ENCODE measurements around the gene ZNF397. TPM values are rescaled to one million over a fixed set of nuclear protein-coding genes. Genes with fewer than 3 reads are reported as not detected.

The ZNF397 gene
- total RNA-seq (10 to 100 TPM; 13.7 to 37.0 (median 33.1) TPM), total RNA-seq (20.0 to 89.8 (median 51.7) reads per million in 29 experiments)
- total RNA-seq (2013), result 34.4 TPM

DNA sequence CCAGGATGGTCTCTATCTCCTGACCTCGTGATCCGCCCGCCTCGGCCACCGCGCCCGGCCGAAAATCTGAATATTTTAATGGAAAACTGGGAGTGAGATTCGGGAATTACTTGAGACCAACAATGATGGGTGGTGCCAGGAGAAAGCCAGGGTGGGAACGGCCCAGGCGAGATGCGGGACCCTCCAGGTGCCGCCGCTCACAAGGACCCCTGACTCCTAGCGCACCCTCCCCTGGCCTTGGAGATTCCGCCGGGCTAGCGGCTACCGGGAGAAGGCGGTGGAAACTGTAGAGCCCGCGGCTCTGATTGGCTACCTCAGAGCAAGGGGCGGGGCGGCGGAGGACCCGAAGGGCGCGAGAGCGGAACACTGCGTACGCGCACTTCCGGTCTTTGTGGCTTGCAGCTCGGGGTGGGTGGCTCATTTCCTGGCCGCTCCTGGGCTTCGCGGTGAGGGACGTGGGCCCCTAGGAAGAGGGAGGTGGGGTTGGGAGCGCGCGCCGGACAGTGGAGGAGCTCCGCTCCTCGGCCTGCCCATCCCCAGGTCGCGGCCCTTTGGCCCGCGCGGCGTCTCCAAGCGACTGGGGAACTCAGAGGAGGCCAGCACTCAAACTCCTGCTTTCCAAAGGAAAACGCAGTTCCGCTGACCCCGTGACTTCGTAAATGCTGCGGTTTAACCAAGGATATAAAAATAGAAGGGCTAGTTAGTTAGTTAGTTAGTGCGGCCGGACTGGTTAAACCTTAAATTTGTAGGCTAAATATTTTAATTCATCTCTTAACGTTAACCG, at the start of gene ZNF397:
ZNF397 (plus strand) TSS at position 371 of the 784 bp plus-strand sequence. CDS start 1,437 bp downstream, outside the sequence.
- Mint-ChIP-seq H3K4me3 (peak within 1 kb of the TSS; percentile 94 to 98 (median 98)), H3K27ac (peak within 1 kb of the TSS; percentile 96 to 98), H3K4me1 (peaks cover 23 to 33% (median 32%) of the 10 kb centered on the region in 3 donors), H3K27me3 (no peaks in the 10 kb centered on the region), H3K36me3 (peaks cover 34% of the 10 kb centered on the region), H3K9me3 (peaks cover 0 to 10% (median 0%) of the 10 kb centered on the region in 3 donors)
- Histone ChIP-seq H3K27ac (ENCODE audit: low read length) (peak within 1 kb of the TSS; percentile 95), H3K9me3 (no peaks in the 10 kb centered on the region), H3K4me3 (ENCODE audit: control insufficient read depth in 1 of 2, extremely low read depth in 1 of 2, low read length in 1 of 2) (peak within 1 kb of the TSS; percentile 91 to 92), H3K27me3 (replicated peaks in 1 of 2; ENCODE audit: control insufficient read depth in 2 of 2, extremely low read depth in 1 of 2, insufficient read depth in 2 of 2, low read length in 1 of 2) (no peaks in the 10 kb centered on the region), H3K4me1 (ENCODE audit: control insufficient read depth in 1 of 2, extremely low read depth in 1 of 2, insufficient read depth in 2 of 2, low read length in 2 of 2) (peaks cover 4 to 14% of the 10 kb centered on the region in 2 experiments), H3K36me3 (ENCODE audit: control insufficient read depth in 2 of 2, extremely low read depth in 1 of 2, insufficient read depth in 1 of 2, low read length in 1 of 2) (peaks cover 0 to 34% of the 10 kb centered on the region in 2 donors)
- ATAC-seq (replicated peaks in 1 of 4) (peak; percentile 98), DNase-seq (peak; percentile 86 to 97 (median 94))
- under 1% methylated on average over 49 of the region's 60 CpGs for WGBS (ENCODE audit: insufficient coverage)
- ChIA-PET CTCF (interaction anchor here (0.6 to 1.5 kb wide), 11 partner anchors 9 to 852 kb away, joined by 3 to 6 read pairs (median 4); partner anchors contain the start of gene ZSCAN30 (in 1 of the 2)), POLR2A (interaction anchor here (0.6 to 1.4 kb wide), 6 partner anchors 10 to 211 kb away, joined by 3 to 5 read pairs (median 4); partner anchors contain the start of genes MAPRE2 (in 1 of the 2), ZNF24 (in 1 of the 2) and ZSCAN30 (in 1 of the 2))

DNA sequence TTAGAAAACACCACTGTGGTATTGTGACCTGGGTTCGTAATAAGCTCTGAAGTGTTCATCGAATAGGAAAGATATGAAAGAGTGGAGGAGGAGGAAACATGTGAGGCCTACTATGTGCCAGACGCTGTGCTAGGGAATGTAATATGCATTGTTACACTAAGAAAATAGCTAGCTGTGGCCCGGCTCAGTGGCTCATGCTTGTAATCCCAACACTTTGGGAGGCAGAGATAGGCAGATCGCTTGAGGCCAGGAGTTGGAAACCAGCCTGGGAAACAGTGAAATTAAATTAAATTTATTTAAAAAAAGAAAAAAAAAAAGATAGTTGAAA, 49.2 kb upstream of the ZNF397 start:
- Histone ChIP-seq H3K4me3 (ENCODE audit: control insufficient read depth in 1 of 2, extremely low read depth in 1 of 2, low read length in 1 of 2) (no peak overlapping the region), H3K27me3 (replicated peaks in 1 of 2; ENCODE audit: control insufficient read depth in 2 of 2, extremely low read depth in 1 of 2, insufficient read depth in 2 of 2, low read length in 1 of 2) (peaks cover 0 to 3% of the 10 kb centered on the region in 2 experiments), H3K27ac (ENCODE audit: low read length) (no peak overlapping the region), H3K4me1 (ENCODE audit: control insufficient read depth in 1 of 2, extremely low read depth in 1 of 2, insufficient read depth in 2 of 2, low read length in 2 of 2) (no peaks in the 10 kb centered on the region), H3K36me3 (ENCODE audit: control insufficient read depth in 2 of 2, extremely low read depth in 1 of 2, insufficient read depth in 1 of 2, low read length in 1 of 2) (no peaks in the 10 kb centered on the region), H3K9me3 (no peaks in the 10 kb centered on the region)
- DNase-seq (no peak), ATAC-seq (replicated peaks in 1 of 4) (no peak)
- Mint-ChIP-seq H3K27me3 (no peaks in the 10 kb centered on the region), H3K9me3 (no peaks in the 10 kb centered on the region), H3K4me3 (no peak overlapping the region), H3K36me3 (no peaks in the 10 kb centered on the region), H3K4me1 (no peaks in the 10 kb centered on the region), H3K27ac (no peak overlapping the region)
- CTCF ChIA-PET, result no interaction called here
- POLR2A ChIA-PET, result interaction anchor here in 1 of 2 donors (0.7 kb wide), 1 partner anchor 16 kb away, joined by 6 read pairs; no protein-coding TSS in a partner anchor
- WGBS (ENCODE audit: insufficient coverage), result 80% methylated on average over 2 of the region's 5 CpGs

DNA sequence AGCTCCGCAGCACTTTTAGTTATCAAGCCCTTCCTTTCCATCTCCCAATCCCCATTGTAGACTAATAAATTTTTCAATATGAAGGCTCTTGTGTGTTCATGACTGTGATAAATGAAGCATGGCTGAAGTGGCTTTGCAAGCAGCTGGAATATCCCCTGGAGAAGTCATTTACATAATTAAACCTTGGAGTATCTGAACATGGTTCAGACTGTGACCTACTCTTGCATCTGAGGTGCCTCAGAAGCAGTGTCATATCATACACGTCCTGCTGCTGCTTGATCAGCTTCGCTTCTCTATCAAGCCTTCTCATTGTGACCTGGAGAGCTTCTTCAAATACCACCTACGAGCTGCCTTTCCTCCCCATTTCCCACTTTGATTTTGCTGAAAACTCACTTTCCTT, 48.4 kb upstream of the ZNF397 start:
- no peaks in the 10 kb centered on the region for H3K36me3 Mint-ChIP-seq

DNA sequence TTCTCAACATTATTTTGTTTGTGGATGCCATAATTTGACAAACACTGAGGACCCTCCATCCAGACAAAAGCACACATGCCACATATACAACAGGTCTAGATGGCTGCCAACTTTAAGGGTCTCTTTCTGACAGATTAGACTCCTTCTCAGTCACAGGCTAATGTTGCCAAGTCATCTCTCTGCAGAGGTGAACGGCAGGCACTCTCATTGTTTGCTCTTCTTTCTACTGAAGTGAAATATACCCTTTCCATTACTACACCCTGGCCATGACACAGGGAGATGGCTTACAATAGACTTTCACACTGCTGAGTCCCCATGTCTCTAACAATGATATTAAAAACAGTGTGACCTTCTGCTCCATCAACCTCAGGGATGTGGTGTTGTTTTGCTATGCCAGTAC, 47.5 kb upstream of the ZNF397 start:
- Histone ChIP-seq H3K9me3 (no peaks in the 10 kb centered on the region), H3K27ac (ENCODE audit: low read length) (no peak overlapping the region), H3K4me1 (ENCODE audit: control insufficient read depth in 1 of 2, extremely low read depth in 1 of 2, insufficient read depth in 2 of 2, low read length in 2 of 2) (no peaks in the 10 kb centered on the region), H3K27me3 (replicated peaks in 1 of 2; ENCODE audit: control insufficient read depth in 2 of 2, extremely low read depth in 1 of 2, insufficient read depth in 2 of 2, low read length in 1 of 2) (peaks cover 0 to 3% of the 10 kb centered on the region in 2 experiments), H3K4me3 (ENCODE audit: control insufficient read depth in 1 of 2, extremely low read depth in 1 of 2, low read length in 1 of 2) (no peak overlapping the region), H3K36me3 (ENCODE audit: control insufficient read depth in 2 of 2, extremely low read depth in 1 of 2, insufficient read depth in 1 of 2, low read length in 1 of 2) (no peaks in the 10 kb centered on the region)
- 83% methylated on average over 1 of the region's 1 CpG for whole genome bisulfite sequencing (ENCODE audit: insufficient coverage)
- ChIA-PET CTCF (interaction anchor here in 1 of 2 donors (0.6 kb wide), 1 partner anchor 13 kb away, joined by 3 read pairs; no protein-coding TSS in a partner anchor), POLR2A (no interaction called here)
- Mint-ChIP-seq H3K27ac (no peak overlapping the region), H3K27me3 (no peaks in the 10 kb centered on the region), H3K9me3 (no peaks in the 10 kb centered on the region), H3K4me1 (no peaks in the 10 kb centered on the region), H3K4me3 (no peak overlapping the region), H3K36me3 (no peaks in the 10 kb centered on the region)
- ATAC-seq (replicated peaks in 1 of 4) (no peak), DNase-seq (no peak)

More for the DNA sequence above, 48.4 kb upstream of the ZNF397 start:
- no peak overlapping the region for H3K27ac ChIP-seq (ENCODE audit: low read length)
- H3K36me3 ChIP-seq (ENCODE audit: control insufficient read depth in 2 of 2, extremely low read depth in 1 of 2, insufficient read depth in 1 of 2, low read length in 1 of 2), result no peaks in the 10 kb centered on the region
- H3K4me1 ChIP-seq (ENCODE audit: control insufficient read depth in 1 of 2, extremely low read depth in 1 of 2, insufficient read depth in 2 of 2, low read length in 2 of 2), result no peaks in the 10 kb centered on the region
- H3K27me3 Mint-ChIP-seq, result no peaks in the 10 kb centered on the region
- POLR2A ChIA-PET, result interaction anchor here in 1 of 2 donors (0.7 kb wide), 1 partner anchor 16 kb away, joined by 6 read pairs; no protein-coding TSS in a partner anchor
- peaks cover 0 to 3% of the 10 kb centered on the region in 2 experiments for H3K27me3 ChIP-seq (replicated peaks in 1 of 2; ENCODE audit: control insufficient read depth in 2 of 2, extremely low read depth in 1 of 2, insufficient read depth in 2 of 2, low read length in 1 of 2)
- WGBS (ENCODE audit: insufficient coverage), result 100% methylated on average over 2 of the region's 4 CpGs
- CTCF ChIA-PET, result interaction anchor here in 1 of 2 donors (0.6 kb wide), 1 partner anchor 12 kb away, joined by 3 read pairs; no protein-coding TSS in a partner anchor
- no peaks in the 10 kb centered on the region for H3K9me3 Mint-ChIP-seq
- H3K4me1 Mint-ChIP-seq, result no peaks in the 10 kb centered on the region
- DNase-seq (no peak), ATAC-seq (replicated peaks in 1 of 4) (no peak)
- no peak overlapping the region for H3K4me3 ChIP-seq (ENCODE audit: control insufficient read depth in 1 of 2, extremely low read depth in 1 of 2, low read length in 1 of 2)
- no peaks in the 10 kb centered on the region for H3K9me3 ChIP-seq
- H3K27ac Mint-ChIP-seq, result no peak overlapping the region
- H3K4me3 Mint-ChIP-seq, result no peak overlapping the region

DNA sequence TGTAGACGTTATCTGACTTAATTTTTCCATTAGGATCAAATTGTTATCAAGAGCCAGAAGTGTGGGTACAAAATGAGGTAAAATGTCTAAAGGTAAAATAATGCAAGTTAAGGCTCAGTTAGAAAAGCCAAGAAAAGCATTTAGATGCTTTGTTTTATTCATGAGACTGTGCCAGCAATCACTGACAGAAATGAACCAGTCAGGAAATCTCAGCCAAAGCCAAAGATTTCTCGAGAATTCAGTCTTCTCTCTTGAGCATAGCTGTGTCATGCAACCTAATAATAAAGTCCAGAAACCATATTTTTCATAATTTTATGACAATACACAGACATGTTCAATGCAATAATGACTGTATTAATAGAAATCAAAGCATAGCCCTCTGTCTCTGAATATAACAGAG, 43.5 kb upstream of the ZNF397 start:
- Histone ChIP-seq H3K4me3 (ENCODE audit: control insufficient read depth in 1 of 2, extremely low read depth in 1 of 2, low read length in 1 of 2) (no peak overlapping the region), H3K9me3 (no peaks in the 10 kb centered on the region), H3K4me1 (ENCODE audit: control insufficient read depth in 1 of 2, extremely low read depth in 1 of 2, insufficient read depth in 2 of 2, low read length in 2 of 2) (no peaks in the 10 kb centered on the region), H3K36me3 (ENCODE audit: control insufficient read depth in 2 of 2, extremely low read depth in 1 of 2, insufficient read depth in 1 of 2, low read length in 1 of 2) (no peaks in the 10 kb centered on the region), H3K27ac (ENCODE audit: low read length) (no peak overlapping the region), H3K27me3 (replicated peaks in 1 of 2; ENCODE audit: control insufficient read depth in 2 of 2, extremely low read depth in 1 of 2, insufficient read depth in 2 of 2, low read length in 1 of 2) (peaks cover 0 to 3% of the 10 kb centered on the region in 2 experiments)
- ChIA-PET CTCF (no interaction called here), POLR2A (interaction anchor here in 1 of 2 donors (0.6 kb wide), 1 partner anchor 57 kb away, joined by 5 read pairs; no protein-coding TSS in a partner anchor)
- ATAC-seq (replicated peaks in 1 of 4) (no peak), DNase-seq (no peak)
- Mint-ChIP-seq H3K9me3 (no peaks in the 10 kb centered on the region), H3K27me3 (peaks cover 0 to 9% of the 10 kb centered on the region in 2 donors), H3K36me3 (no peaks in the 10 kb centered on the region), H3K4me3 (no peak overlapping the region), H3K4me1 (no peaks in the 10 kb centered on the region), H3K27ac (no peak overlapping the region)
- WGBS (ENCODE audit: insufficient coverage), result no CpG with 5 or more reads among the region's 2 CpGs

DNA sequence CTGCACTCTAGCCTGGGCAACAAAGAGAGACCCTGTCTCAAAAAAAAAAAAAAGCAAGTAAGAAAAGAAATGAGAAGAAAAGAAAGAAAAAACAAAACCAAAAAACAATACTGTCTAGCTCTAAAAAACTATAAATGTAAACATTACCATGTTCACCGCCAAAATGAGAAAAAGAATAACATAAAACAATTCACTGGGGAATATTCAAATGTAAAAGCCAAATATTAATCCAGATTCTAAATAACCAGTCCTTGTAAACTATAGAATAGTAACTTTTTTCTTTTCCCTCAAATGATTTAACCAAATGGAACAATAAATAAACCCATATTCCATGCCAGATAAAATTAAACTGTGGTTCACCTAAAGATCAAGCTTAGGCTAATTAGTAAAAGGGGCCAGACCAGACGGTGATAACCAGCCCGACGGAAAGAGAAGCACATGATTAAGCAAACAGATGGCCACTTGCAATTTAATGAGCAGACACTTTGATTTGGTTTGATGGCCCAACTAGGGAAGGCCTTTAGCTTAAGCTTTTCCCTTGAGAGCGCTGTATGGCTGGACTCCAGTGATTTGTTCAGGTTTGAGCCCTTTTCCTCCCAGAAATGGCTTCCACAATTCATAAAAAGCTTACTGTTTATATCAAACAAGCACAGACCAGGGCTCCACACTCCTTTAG, 39.4 kb upstream of the ZNF397 start:
- no peaks in the 10 kb centered on the region for H3K36me3 ChIP-seq (ENCODE audit: control insufficient read depth in 2 of 2, extremely low read depth in 1 of 2, insufficient read depth in 1 of 2, low read length in 1 of 2)
- Mint-ChIP-seq H3K4me1 (no peaks in the 10 kb centered on the region), H3K36me3 (no peaks in the 10 kb centered on the region), H3K27me3 (peaks cover 5 to 10% of the 10 kb centered on the region in 2 donors), H3K4me3 (no peak overlapping the region), H3K27ac (no peak overlapping the region), H3K9me3 (peaks cover 0 to 11% (median 5%) of the 10 kb centered on the region in 3 donors)
- POLR2A ChIA-PET, result interaction anchor here in 1 of 2 donors (0.6 kb wide), 1 partner anchor 416 kb away, joined by 3 read pairs; no protein-coding TSS in a partner anchor
- no peaks in the 10 kb centered on the region for H3K9me3 ChIP-seq
- no peaks in the 10 kb centered on the region for H3K4me1 ChIP-seq (ENCODE audit: control insufficient read depth in 1 of 2, extremely low read depth in 1 of 2, insufficient read depth in 2 of 2, low read length in 2 of 2)
- H3K27ac ChIP-seq (ENCODE audit: low read length), result no peak overlapping the region
- CTCF ChIA-PET, result interaction anchor here (0.5 to 0.7 kb wide), 4 partner anchors 36 to 919 kb away, joined by 3 to 6 read pairs (median 4); no protein-coding TSS in a partner anchor
- no peak for ATAC-seq (replicated peaks in 1 of 4)
- no peak for DNase-seq
- H3K4me3 ChIP-seq (ENCODE audit: control insufficient read depth in 1 of 2, extremely low read depth in 1 of 2, low read length in 1 of 2), result no peak overlapping the region
- 96% methylated on average over 3 of the region's 5 CpGs for WGBS (ENCODE audit: insufficient coverage)
- H3K27me3 ChIP-seq (replicated peaks in 1 of 2; ENCODE audit: control insufficient read depth in 2 of 2, extremely low read depth in 1 of 2, insufficient read depth in 2 of 2, low read length in 1 of 2), result peaks cover 0 to under 1% of the 10 kb centered on the region in 2 experiments

All from T-cell (primary cell).